HL-60/S4 (cell line): ENCODE data around the gene TMEM88.

ENCODE experiments used
- in situ Hi-C: fragments of 300-500 bp; cut with MboI; formaldehyde crosslinking; loops from 2 replicates; pipeline ENCODE4 v1.14.3; 2022; ENCODE audit warnings: low sequenced_read_pairs

TMEM88 gene

DNA sequence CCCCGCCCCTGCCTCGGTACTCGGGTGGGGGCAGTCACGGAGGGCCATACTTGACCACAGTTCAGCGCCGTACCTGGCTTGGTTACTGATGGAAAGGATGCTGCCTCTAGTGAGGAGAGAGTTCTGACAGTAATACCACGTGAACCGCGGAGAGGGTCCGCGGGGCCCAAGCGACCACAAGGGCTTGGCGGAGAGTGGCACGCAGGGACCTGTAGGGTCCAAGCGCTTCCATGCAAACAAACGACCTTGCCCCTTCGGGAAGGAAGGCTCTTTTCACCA is 11.7 kb upstream of the TMEM88 start:
- in situ Hi-C loops = no loop called here

DNA sequence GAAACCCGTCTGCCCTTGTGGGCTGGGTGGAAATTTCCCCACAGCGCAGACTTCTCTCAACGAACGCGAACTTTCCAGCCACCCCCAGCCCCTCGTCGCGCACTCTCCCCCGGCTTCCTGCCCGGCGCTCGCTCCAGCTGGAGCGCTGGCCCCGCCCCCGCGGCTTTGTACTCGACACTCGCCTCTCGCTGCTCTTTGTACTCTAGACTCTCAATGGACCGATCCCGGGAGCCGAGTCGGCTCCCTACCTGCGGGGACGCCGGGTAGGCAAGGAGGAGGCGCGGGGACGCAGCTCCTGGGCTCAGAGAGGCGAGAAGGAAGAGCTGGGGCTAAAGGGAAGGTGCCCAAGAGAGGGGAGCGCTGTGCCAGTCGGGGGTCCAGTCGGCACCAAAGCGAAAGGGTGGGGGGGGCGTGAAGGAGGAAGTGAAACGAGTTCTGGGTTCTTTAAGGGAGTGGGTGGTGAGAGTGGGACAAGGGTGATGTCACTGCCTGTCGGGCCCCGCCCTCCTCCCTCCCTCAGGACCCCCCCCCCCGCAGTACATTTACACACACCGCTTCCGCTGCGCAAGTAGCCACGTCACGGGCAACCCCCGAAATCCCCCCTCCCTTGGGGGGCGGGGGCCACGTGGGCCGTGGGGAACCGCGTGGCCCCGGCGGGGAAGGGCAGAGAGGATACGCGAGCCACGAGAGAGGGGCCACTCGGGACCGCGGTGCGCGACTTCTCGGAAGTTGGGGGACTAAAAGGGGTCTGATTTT is 11.2 kb upstream of the TMEM88 start:
- in situ Hi-C loops = no loop called here

DNA sequence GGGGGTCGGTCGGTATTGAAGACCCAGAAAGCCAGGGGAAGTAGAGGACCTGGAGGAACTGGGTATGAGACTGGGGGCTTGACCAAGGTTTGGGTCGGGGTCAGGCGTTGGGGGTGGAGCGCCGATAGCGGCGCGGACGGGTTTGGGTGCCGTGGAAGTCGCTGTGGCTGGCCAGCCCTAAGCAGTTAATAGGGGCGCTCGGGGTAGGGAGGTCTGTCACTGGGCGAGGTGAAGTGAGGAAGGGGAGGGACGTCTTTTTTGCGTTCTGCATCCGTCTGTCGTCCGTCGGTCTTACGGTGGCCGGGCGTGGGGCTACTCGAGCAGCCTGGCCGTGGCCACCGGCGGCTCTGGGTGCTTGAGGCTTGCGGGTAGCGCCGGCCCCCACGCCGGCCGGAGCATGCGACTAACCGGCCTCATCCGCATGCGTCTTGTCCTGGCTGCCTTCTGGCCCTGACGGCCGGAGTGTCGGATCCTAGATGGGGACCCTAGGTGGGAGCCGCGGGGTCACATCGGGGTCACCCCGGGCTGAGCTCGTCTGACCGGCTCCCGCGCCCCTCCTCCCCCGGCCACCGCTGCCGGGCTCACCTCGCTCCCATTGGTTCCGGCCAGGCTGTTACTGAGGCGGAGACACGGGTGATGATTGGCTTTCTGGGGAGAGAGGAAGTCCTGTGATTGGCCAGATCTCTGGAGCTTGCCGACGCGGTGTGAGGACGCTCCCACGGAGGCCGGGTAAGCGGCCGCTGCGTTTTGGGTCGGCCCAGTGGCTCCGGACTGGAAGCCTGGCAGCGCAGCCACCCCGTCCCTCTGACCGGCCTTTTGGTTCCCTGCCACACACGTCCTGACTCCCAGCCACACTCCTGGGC is 10.3 kb upstream of the TMEM88 start:
- in situ Hi-C loops = no loop called here

DNA sequence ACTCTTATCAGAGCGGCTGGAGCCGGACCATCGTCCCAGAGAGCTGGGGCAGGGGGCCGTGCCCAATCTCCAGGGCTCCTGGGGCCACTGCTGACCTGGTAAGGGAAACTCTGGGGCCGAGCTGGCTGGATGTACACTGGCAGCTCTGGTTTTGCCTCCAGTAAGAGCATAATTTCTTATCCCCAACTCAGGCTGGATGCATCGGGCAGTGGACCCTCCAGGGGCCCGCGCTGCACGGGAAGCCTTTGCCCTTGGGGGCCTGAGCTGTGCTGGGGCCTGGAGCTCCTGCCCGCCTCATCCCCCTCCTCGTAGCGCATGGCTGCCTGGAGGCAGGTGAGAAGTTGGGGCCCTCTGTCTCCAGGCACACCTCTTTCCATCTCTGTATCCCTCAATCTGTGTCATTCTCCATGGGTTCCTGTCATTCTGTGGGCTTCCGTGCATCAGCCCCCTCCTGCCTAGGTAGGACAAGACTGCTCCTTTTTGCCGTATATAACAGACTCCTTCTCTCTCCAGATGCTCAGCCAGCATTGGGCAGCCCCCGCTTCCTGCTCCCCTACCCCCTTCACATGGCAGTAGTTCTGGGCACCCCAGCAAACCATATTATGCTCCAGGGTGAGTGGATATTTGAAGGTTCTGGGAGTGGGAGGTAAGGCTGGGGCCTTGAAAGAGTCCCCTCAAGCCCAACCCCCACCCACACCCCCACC is 9.4 kb upstream of the TMEM88 start:
- in situ Hi-C loops = no loop called here

DNA sequence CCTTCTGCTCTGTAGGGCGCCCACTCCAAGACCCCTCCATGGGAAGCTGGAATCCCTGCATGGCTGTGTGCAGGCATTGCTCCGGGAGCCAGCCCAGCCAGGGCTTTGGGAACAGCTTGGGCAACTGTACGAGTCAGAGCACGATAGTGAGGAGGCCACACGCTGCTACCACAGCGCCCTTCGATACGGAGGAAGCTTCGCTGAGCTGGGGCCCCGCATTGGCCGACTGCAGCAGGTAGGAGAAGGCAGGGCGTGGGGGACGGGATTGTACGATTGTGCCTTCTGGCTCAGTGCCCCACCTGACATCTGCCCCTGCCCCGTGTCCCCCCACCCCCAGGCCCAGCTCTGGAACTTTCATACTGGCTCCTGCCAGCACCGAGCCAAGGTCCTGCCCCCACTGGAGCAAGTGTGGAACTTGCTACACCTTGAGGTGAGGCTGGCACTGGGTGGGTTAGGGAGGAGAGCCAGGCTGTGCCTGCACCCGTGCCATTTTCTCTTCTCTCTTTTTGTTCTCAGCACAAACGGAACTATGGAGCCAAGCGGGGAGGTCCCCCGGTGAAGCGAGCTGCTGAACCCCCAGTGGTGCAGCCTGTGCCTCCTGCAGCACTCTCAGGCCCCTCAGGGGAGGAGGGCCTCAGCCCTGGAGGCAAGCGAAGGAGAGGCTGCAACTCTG is 8.7 kb upstream of the TMEM88 start:
- in situ Hi-C loops = no loop called here

DNA sequence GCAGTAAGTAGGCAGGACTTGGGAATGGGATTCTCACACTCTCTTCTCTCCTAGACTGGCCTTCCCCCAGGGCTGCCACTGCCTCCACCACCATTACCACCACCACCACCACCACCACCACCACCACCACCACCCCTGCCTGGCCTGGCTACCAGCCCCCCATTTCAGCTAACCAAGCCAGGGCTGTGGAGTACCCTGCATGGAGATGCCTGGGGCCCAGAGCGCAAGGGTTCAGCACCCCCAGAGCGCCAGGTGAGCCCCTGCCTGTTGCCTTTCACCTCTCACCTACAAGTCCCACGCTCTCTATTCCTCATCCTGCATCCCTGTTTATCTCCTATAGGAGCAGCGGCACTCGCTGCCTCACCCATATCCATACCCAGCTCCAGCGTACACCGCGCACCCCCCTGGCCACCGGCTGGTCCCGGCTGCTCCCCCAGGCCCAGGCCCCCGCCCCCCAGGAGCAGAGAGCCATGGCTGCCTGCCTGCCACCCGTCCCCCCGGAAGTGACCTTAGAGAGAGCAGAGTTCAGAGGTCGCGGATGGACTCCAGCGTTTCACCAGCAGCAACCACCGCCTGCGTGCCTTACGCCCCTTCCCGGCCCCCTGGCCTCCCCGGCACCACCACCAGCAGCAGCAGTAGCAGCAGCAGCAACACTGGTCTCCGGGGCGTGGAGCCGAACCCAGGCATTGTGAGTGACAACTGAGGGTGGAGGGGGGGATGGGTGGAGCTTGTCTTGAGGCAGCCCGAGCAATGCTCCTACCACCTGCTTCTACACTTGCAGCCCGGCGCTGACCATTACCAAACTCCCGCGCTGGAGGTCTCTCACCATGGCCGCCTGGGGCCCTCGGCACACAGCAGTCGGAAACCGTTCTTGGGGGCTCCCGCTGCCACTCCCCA is 7.9 kb upstream of the TMEM88 start:
- in situ Hi-C loops = no loop called here

DNA sequence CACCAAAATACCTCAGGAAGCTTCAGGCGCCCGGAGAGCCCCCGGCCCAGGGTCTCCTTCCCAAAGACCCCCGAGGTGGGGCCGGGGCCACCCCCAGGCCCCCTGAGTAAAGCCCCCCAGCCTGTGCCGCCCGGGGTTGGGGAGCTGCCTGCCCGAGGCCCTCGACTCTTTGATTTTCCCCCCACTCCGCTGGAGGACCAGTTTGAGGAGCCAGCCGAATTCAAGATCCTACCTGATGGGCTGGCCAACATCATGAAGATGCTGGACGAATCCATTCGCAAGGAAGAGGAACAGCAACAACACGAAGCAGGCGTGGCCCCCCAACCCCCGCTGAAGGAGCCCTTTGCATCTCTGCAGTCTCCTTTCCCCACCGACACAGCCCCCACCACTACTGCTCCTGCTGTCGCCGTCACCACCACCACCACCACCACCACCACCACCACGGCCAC is 6.7 kb upstream of the TMEM88 start:
- in situ Hi-C loops = no loop called here

DNA sequence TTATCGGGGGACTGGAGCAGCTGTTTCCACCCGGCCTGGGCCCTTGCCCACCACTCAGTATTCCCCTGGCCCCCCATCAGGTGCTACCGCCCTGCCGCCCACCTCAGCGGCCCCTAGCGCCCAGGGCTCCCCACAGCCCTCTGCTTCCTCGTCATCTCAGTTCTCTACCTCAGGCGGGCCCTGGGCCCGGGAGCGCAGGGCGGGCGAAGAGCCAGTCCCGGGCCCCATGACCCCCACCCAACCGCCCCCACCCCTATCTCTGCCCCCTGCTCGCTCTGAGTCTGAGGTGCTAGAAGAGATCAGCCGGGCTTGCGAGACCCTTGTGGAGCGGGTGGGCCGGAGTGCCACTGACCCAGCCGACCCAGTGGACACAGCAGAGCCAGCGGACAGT is 6.1 kb upstream of the TMEM88 start:
- in situ Hi-C loops = no loop called here

DNA sequence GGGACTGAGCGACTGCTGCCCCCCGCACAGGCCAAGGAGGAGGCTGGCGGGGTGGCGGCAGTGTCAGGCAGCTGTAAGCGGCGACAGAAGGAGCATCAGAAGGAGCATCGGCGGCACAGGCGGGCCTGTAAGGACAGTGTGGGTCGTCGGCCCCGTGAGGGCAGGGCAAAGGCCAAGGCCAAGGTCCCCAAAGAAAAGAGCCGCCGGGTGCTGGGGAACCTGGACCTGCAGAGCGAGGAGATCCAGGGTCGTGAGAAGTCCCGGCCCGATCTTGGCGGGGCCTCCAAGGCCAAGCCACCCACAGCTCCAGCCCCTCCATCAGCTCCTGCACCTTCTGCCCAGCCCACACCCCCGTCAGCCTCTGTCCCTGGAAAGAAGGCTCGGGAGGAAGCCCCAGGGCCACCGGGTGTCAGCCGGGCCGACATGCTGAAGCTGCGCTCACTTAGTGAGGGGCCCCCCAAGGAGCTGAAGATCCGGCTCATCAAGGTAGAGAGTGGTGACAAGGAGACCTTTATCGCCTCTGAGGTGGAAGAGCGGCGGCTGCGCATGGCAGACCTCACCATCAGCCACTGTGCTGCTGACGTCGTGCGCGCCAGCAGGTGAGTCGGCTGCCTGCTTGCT is 5.6 kb upstream of the TMEM88 start:
- in situ Hi-C loops = no loop called here

DNA sequence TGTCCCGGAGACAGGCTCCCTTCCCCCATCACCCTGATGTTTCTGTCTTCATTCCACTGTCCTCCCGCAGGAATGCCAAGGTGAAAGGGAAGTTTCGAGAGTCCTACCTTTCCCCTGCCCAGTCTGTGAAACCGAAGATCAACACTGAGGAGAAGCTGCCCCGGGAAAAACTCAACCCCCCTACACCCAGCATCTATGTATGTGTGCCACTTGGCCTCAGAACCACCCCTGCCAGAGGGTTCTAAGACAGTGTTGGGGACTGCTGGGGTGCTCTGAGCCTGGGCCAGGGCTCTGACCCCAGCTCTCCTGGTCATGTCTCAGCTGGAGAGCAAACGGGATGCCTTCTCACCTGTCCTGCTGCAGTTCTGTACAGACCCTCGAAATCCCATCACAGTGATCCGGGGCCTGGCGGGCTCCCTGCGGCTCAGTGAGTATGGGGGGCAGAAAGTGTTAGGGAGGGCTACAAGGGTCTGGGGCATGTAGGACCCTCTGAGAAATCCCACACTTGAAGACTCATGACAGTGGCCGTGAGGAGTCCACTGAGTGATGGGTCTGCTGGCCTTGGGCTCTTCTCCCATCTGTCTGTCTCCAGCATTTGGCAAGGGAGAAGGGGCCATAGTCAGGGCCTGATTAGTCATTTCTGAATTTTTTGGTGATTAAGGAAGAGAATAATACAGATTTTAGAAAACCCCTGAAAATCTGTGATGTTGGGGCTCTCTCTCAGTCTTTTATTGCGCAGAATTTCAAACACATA is 4.9 kb upstream of the TMEM88 start:
- in situ Hi-C loops = no loop called here

DNA sequence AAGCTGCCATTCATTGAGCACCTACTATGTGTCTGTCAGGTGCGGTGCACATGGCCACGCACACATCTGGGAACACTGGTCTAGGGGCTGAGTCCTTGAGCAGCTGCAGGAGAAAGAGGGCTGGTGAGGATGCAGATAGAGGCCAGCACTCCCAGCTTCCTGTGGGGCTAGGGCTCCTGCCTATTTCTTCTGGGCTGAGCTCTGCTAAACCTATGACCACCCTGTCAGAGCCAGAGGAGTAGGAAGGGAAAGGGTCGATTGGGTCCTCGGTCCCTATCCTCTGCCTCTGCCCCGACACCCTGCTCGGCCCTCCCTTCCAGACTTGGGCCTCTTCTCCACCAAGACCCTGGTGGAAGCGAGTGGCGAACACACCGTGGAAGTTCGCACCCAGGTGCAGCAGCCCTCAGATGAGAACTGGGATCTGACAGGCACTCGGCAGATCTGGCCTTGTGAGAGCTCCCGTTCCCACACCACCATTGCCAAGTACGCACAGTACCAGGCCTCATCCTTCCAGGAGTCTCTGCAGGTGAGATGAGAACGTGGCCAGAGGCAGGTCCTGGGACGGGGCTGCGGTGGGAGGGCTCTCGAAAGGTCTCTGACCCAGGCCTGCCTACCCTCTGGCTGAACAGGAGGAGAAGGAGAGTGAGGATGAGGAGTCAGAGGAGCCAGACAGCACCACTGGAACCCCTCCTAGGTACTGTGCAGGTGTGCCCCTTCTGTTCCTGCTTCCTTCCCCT is 4.0 kb upstream of the TMEM88 start:
- in situ Hi-C loops = no loop called here

DNA sequence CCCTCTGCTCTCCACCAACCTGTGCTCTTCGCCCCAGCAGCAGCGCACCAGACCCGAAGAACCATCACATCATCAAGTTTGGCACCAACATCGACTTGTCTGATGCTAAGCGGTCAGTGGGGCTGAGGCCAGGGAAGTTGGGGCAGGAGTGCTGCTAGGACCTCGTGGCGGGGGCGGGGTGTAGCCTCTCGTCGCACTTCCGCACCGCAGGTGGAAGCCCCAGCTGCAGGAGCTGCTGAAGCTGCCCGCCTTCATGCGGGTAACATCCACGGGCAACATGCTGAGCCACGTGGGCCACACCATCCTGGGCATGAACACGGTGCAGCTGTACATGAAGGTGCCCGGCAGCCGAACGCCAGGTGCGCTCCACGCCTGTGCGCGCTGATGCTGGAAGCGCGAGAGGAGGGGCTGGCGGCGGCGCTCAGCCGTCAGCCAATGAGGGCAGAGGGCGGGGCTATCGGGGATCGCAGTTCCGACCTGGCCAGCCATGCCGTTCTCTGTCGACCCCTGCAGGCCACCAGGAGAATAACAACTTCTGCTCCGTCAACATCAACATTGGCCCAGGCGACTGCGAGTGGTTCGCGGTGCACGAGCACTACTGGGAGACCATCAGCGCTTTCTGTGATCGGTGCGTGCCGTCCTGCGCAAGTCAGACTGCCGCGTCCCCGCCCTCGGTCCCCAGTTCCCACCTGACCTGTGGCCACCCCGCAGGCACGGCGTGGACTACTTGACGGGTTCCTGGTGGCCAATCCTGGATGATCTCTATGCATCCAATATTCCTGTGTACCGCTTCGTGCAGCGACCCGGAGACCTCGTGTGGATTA is 3.2 kb upstream of the TMEM88 start:
- in situ Hi-C loops = no loop called here

DNA sequence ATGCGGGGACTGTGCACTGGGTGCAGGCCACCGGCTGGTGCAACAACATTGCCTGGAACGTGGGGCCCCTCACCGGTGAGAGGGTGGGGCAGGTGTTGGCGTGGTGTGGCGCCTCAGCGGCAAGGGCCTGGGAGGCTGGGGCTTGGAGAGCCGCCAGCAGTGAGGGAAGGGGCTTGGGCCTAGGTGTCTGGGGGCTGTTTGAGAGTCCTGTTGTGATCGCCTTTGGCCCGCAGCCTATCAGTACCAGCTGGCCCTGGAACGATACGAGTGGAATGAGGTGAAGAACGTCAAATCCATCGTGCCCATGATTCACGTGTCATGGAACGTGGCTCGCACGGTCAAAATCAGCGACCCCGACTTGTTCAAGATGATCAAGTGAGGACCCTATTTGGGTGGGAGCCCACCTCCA is 2.6 kb upstream of the TMEM88 start:
- in situ Hi-C loops = no loop called here

DNA sequence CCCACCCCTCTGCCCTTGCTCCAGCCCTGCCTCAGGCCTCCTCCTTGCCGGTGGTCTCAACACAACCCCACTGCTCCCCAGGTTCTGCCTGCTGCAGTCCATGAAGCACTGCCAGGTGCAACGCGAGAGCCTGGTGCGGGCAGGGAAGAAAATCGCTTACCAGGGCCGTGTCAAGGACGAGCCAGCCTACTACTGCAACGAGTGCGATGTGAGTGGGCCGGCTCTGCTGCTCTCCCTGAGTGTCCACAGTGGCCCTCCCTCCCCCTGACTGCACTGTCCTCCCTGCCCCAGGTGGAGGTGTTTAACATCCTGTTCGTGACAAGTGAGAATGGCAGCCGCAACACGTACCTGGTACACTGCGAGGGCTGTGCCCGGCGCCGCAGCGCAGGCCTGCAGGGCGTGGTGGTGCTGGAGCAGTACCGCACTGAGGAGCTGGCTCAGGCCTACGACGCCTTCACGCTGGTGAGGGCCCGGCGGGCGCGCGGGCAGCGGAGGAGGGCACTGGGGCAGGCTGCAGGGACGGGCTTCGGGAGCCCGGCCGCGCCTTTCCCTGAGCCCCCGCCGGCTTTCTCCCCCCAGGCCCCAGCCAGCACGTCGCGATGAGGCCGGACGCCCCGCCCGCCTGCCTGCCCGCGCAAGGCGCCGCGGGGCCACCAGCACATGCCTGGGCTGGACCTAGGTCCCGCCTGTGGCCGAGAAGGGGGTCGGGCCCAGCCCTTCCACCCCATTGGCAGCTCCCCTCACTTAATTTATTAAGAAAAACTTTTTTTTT is 1.8 kb upstream of the TMEM88 start:
- in situ Hi-C loops = no loop called here

DNA sequence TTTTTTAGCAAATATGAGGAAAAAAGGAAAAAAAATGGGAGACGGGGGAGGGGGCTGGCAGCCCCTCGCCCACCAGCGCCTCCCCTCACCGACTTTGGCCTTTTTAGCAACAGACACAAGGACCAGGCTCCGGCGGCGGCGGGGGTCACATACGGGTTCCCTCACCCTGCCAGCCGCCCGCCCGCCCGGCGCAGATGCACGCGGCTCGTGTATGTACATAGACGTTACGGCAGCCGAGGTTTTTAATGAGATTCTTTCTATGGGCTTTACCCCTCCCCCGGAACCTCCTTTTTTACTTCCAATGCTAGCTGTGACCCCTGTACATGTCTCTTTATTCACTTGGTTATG is 1.2 kb upstream of the TMEM88 start:
- in situ Hi-C loops = no loop called here

DNA sequence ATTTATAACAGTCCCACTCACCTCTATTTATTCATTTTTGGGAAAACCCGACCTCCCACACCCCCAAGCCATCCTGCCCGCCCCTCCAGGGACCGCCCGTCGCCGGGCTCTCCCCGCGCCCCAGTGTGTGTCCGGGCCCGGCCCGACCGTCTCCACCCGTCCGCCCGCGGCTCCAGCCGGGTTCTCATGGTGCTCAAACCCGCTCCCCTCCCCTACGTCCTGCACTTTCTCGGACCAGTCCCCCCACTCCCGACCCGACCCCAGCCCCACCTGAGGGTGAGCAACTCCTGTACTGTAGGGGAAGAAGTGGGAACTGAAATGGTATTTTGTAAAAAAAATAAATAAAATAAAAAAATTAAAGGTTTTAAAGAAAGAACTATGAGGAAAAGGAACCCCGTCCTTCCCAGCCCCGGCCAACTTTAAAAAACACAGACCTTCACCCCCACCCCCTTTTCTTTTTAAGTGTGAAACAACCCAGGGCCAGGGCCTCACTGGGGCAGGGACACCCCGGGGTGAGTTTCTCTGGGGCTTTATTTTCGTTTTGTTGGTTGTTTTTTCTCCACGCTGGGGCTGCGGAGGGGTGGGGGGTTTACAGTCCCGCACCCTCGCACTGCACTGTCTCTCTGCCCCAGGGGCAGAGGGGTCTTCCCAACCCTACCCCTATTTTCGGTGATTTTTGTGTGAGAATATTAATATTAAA is 638 bp upstream of the TMEM88 start:
- in situ Hi-C loops = no loop called here

DNA sequence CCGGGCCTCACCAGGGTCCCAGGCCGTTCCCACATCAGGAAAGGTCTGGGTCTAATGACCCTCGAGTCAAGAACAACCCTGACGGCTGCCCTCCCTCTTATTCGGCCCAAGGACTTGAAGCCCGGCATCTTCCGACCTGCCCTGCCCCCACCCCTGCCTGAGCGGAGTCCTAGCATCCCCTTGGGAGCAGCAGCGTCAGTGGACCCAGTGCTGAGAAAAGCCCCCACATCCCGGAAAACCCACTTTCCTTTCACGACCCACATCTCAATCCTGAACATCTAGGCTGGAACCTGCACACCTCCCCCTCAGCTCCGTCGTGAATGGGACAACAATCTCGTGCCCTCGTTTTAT is 769 bp downstream of the TMEM88 start:
- in situ Hi-C loops = no loop called here
